Upper lobe of left lung (tissue), 4 donors: ENCODE data around the gene SBF2.

Experiments used
- POLR2A ChIP-seq, 4 donors: fragments of 450-650 bp; IDR thresholded peaks; one replicate each; pipeline ENCODE4 v1.5.1; 2016 to 2017; ENCODE audit warnings: antibody characterized with exemption in 4 of 4, mild to moderate bottlenecking in 2 of 4
- TF ChIP-seq, protein P1 (sequence below), 6 experiments: fragments of 450-650 bp in 4 of 6; fragments of 200-600 bp in 2 of 6; sonication (generic) in 2 of 6; IDR thresholded peaks; one replicate each; pipeline ENCODE4 v1.5.1; 2016 to 2019; ENCODE audit warnings: antibody characterized with exemption in 6 of 6

DNA sequence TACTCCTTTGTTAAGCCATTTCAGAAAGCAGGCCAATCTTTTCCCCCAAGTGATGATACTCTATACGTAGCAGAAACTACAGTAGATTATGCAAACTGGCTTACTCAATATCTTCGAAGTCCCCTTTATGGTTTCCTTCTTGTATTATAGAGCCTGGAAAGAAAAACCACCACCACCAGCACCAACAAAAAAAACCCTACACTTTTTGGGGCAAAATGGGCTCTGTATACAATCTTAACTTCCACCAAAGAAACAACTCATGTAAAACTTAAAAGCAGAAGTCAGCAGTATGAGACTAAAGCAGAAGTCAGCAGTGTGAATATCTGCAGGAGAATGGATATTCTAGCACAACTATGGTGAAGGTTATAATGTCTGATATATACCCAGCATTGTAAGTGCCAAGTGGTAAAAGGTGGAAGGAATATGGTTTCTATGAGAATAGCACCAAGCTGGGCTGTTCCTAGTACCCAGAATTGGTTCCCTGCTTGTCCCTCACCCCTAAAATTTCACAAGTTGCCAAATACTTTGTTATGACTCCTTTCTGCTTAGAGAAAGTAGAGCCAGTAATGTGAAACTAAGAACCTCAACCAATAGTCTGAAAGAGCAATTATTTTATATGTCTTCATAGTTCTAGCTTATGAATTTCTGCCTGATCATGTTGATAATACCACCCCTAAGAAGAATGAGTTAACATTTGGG is 252.1 kb downstream of the SBF2 start:
- TF ChIP-seq POLR2A (IDR thresholded peaks at IDR 0.05): no peak
- TF ChIP-seq, protein P1, sequence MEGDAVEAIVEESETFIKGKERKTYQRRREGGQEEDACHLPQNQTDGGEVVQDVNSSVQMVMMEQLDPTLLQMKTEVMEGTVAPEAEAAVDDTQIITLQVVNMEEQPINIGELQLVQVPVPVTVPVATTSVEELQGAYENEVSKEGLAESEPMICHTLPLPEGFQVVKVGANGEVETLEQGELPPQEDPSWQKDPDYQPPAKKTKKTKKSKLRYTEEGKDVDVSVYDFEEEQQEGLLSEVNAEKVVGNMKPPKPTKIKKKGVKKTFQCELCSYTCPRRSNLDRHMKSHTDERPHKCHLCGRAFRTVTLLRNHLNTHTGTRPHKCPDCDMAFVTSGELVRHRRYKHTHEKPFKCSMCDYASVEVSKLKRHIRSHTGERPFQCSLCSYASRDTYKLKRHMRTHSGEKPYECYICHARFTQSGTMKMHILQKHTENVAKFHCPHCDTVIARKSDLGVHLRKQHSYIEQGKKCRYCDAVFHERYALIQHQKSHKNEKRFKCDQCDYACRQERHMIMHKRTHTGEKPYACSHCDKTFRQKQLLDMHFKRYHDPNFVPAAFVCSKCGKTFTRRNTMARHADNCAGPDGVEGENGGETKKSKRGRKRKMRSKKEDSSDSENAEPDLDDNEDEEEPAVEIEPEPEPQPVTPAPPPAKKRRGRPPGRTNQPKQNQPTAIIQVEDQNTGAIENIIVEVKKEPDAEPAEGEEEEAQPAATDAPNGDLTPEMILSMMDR (IDR thresholded peaks at IDR 0.05): no peak
